Measurements from ENCODE around the gene GOT1.

The GOT1 gene

GRCh38 chr10:99396471-99396870, 34.0 kb downstream of the GOT1 start:
- H3K4me3 ChIP-seq (ENCODE audit: low read depth, low read length) = no peak overlapping the region

GRCh38 chr10:99395750-99396445, 34.5 kb downstream of the GOT1 start:
- H3K4me3 ChIP-seq (ENCODE audit: low read depth, low read length) = no peak overlapping the region

DNA sequence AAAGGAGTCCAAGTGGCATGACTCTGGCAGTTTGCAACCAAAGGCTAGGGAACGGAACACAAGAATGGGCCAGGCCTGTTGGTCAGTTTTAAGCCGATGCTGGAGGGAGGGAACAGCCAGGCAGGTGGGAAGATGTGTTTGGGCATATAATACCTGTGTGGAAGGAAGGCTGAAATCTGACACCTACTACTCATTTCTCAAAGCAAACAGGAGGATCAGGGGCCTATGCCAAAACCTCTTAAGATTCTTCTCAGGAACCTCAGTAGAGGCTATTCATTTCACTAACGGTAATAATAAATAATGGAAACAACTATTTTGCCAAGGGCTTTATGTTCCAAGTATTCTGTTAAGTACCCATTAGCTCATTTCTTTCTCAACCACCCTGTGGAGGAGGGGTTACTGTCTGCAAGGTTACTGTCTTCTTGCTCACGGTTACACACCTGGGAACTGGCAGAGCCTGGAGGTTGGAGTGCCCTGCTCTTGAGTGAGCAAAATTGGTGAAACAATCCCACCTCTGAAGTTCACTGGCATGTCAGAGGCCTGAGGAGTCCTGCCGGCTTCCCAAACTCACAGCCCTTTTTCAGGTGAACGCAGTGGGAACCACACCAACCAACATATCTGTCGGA, 35.5 kb downstream of the GOT1 start:
- no peak overlapping the region for H3K4me3 ChIP-seq (ENCODE audit: low read depth, low read length)

DNA sequence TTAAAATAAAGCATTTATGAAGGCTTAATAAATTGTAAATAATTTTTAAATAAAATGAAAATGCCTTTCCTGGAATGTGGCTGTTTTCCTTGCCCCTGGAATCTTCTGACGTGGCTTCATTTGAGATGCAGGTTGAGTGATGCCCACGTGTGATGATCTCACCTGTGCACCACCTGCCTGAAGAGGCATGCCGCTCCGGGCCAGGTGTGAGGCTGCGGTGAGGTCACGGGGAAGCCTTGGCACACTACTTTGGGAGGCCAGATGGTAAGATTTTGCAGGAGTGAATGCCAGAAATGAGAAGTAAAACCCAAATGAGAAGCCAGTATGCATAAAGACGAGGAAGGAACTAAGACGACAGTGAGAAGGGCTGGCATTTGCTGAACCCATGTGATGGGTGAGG, 36.2 kb downstream of the GOT1 start:
- no peak overlapping the region for H3K4me3 ChIP-seq (ENCODE audit: low read depth, low read length)

DNA sequence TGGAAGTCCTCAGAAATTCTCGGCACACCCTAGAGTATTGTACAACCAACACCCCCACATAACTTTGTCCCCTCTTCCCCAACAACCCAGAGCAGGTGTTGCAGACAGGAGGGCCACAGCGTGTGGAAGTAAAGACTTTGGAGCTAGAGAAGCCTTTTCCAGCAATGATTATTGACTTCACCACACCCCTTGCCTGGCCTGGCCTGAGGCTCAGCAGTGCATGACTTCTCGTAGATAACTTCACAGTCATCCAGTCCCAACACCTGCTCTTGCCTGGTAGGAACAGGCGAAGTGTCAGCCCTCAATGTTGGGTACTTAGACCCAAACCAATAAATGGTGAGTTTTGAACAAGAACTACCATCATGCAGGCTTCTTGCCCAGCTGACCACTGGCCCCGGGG, 36.7 kb downstream of the GOT1 start:
- H3K4me3 ChIP-seq (ENCODE audit: low read depth, low read length) = no peak overlapping the region

- no peak overlapping the region for H3K4me3 ChIP-seq (ENCODE audit: low read depth, low read length)
Measured at GRCh38 chr10:99393036-99393435, 37.4 kb downstream of the GOT1 start.

- no peak overlapping the region for H3K4me3 ChIP-seq (ENCODE audit: low read depth, low read length)
Measured at GRCh38 chr10:99391346-99391745, 39.1 kb downstream of the GOT1 start.

DNA sequence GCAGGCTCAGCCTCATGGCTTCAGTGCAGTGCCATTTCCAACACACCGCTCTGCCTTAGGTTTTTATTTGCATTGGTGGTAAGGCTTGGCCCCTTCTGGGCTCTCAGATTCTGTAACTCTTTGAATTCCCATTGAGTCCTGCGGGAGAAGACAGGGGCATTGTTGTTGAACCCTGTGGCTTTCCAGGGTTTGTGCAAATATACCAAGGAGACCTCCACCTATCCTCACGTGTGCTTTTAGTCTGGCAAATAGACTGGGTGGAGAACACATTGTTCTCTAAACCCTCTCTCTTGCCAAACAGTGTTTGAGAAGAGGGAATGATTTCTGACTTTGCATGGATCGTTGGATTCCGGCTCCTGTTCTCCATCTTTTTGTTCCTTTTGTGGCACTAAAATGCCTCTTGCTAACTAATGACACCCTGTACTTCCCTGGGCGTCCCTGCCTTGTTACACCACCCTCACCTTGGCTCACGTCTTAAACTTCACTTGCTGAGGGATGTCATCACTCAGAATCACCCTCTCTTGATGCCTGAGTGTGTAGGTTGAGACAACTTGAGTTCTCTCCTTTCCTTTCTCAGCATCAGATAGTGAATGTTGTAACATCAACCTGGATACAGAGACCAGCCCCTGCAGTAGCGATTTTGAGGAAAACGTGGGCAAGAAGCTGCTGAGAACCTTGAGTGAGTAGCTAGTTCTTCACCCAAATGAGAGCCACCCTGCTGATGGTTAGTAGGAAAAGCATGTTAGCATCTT, 40.5 kb downstream of the GOT1 start:
- no peak overlapping the region for H3K4me3 ChIP-seq (ENCODE audit: low read depth, low read length)

DNA sequence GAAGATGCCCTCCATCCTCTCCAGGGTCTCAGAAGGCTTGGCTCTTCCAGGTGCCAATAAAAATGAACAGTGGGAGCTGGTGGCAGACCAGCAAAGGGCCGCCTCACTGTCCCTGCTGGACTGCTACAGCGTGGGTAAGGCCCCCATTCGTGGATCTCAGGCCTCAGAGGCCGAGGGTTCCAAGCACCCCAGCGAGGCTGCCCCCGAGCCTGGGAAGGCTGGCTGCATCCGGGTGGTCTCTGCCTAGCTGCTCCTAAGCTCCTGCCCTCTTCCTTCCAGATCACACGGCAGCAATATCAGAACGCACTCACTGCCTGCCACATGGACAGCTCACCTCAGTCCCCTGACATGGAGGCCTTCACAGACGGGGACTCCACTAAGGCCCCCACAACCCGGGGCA, 42.9 kb downstream of the GOT1 start:
- H3K4me3 ChIP-seq (ENCODE audit: low read depth, low read length) = no peak overlapping the region

DNA sequence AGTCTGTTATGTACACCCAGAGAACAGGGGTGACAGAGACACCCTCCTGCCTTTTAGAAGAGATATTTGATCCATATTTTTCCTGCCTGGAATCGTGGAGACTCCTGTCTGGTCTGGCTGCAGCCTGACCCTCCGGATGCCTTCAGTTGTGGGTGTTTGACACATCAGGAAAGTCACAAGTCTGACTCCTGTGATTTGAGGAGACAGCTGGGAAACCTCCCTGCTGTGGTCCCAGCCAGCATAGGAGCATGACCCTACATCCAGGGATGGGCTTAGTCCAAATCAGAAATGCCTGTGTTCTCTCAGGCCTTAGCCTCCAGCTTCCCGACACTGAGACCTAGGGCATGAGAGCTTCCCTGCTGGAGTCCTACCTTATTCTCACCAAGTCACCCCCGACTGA, 43.4 kb downstream of the GOT1 start:
- H3K4me3 ChIP-seq (ENCODE audit: low read depth, low read length) = no peak overlapping the region

- no peak overlapping the region for H3K4me3 ChIP-seq (ENCODE audit: low read depth, low read length)
Measured at GRCh38 chr10:99382176-99382575, 48.2 kb downstream of the GOT1 start.

DNA sequence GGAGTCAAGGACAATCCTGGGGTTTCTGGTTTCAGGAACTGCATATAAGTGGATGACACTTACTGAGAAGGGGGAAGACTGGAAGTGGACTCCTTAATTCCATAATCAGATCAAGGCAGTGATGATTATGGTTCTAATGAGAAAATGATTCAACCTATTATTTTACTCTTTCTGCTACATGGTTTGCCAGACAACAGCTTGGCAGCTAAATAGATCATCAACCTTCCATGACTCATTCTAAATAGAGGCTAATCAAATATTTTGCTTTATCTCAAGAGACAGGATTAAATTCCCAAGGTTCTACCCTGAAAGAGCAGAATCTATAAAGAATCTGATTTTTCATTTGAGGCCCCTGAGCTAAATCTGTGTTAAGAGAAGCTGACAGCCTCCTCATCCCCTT, 55.0 kb downstream of the GOT1 start:
- no peak overlapping the region for H3K4me3 ChIP-seq (ENCODE audit: low read depth, low read length)

DNA sequence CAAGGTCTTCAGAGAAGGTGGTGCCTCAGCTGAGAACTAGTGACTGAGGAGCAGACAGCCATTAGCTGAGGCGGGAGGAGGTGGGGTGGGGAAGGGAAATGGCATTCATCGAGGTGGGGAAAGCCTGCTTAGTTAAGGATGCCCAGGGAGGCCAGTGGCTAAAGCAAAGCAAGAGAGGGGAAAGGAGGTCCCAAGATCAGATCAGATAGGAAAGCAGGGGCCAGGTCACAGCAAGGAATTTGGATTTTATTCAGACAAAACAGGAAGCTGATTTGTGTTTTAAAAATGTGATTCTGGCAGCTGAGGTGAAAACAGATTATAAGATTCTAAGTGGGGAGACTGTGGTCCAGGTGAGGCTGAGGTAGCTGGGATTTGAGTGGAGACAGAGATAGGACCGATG, 55.5 kb downstream of the GOT1 start:
- H3K4me3 ChIP-seq (ENCODE audit: low read depth, low read length) = no peak overlapping the region

- no peak overlapping the region for H3K4me3 ChIP-seq (ENCODE audit: low read depth, low read length)
Measured at GRCh38 chr10:99374526-99374925, 55.9 kb downstream of the GOT1 start.

DNA sequence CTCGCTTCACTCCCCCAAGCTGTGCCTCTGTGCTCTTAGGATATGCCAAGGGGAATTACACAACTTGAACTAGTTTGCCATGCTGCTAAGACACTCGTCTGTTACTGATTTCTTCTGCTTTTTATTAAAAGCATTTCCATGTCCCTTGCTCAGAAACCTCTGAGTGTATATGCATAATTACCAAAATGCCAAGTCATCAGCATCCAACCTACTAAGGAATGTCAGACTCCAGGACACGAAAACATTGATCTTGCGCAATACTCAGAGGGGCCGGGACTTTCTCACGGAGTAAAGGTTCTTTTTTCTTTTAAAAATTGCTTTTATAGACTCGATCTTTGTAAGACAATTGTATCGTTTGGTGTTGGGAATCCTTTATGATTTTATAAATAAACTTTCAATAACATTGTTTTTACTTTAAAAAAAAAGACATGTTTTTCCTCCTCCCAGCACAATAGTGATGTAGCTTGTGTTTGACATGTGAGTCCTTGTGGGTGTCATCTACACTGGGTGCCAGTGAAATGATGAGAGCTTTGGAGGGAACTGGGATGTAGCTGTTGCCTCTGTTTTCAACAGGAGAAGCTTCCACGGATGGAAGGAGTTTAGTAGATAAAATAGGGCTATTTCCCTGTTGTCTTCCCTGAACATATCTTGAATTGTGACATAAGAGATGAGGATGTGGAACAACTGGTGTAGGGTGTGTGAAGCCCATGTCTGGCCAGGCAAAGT, 57.7 kb downstream of the GOT1 start:
- H3K4me3 ChIP-seq (ENCODE audit: low read depth, low read length) = no peak overlapping the region

DNA sequence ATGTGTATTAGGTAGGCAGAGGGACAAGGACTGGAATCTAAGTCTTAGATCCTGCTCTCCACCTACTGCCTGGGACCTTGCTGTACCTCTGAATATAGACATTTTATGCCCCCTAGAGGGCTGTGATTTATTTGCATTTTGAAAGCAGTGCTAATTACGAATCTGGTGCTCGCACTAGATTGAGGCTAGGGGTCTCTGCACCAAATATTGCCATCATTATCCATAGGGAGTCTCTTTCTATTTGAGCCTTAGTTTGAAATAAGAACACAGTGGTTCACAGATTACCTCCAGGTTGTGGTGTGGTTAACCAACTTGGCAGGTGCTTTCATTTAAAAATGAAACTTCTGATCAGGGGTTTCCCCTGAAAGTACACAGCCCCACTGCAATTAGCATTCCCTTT, 59.4 kb downstream of the GOT1 start:
- no peak overlapping the region for H3K4me3 ChIP-seq (ENCODE audit: low read depth, low read length)

DNA sequence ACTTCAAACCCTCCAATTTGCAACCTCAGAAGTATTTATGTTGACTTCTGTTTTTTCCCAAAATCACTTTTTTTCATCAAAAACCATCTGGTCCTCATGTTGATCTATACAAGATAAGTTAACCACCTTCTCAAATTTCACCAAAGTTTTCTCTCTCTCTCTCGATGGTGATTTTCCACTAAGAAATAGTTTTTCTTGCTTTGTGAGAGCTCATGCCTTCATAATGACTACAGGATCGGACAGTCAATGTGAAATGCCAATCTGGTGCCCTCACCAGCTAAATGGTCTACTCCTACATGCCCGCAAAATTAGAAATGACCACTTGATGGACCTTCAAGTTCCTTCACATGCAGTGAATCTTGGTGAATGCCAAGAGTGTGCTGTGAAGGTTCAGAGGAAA, 60.9 kb downstream of the GOT1 start:
- no peak overlapping the region for H3K4me3 ChIP-seq (ENCODE audit: low read depth, low read length)

GRCh38 chr10:99369126-99369525, 61.3 kb downstream of the GOT1 start:
- H3K4me3 ChIP-seq (ENCODE audit: low read depth, low read length) = no peak overlapping the region

- H3K4me3 ChIP-seq (ENCODE audit: low read depth, low read length) = no peak overlapping the region
Measured at GRCh38 chr10:99368646-99369045, 61.8 kb downstream of the GOT1 start.

GRCh38 chr10:99366666-99367065, 63.8 kb downstream of the GOT1 start:
- H3K4me3 ChIP-seq (ENCODE audit: low read depth, low read length) = no peak overlapping the region

- no peak overlapping the region for H3K4me3 ChIP-seq (ENCODE audit: low read depth, low read length)
Measured at GRCh38 chr10:99365736-99366135, 64.7 kb downstream of the GOT1 start.

DNA sequence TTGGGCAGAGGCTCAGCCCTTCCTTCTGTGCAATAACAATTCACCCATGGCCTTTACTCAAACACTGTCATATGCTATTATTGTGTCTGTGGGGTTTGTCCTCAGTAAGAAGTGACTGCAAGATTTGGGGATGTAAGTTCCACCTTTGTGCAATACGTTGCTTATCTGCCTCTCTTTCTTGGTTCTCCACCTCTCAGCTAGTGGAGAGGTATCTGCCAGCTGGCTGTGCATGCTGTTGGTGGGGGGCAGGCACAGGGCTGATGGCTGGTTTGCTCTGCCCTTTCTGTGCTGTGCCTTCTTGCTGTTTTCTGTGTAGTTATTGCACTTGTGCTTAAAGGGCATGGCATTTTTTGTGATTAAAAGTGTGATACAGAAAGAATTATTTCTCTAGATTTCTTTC, 65.1 kb downstream of the GOT1 start:
- H3K4me3 ChIP-seq (ENCODE audit: low read depth, low read length) = no peak overlapping the region

All from iPS-11a (cell line).